ENCODE results near the gene PIEZO1. TPM values are rescaled to one million over a fixed set of nuclear protein-coding genes. Genes with fewer than 3 reads are reported as not detected.

The PIEZO1 gene
- polyA plus RNA-seq, 2 of the 4 experiments (the other 2 are of a cell fraction), result 26.1 to 84.7 TPM

DNA sequence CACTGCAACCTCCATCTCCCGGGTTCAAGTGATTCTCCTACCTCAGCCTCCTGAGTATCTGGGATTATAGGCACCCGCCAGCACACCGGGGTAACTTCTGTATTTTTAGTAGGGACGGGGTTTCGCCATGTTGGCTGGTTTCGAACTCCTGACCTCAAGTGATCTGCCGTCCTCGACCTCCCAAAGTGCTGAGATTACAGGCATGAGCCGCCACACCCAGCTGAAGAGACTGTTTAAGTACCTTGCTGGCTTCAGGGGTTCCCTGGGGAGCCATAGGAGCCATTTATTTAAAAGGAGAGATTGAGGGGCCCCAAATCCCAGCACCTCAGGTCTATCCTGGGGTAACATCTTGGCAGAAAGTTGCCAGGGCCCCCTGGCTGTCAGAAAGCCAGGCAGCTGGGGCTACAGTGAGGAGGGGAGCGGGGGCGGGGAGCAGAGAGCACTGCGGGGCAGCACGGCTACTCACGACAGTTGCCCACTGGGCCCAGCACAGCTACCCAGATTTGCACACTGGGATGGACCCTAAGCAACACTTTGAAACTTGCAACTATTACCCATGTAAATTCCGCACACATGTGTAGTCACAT is 100.4 kb downstream of the PIEZO1 start:
- Histone ChIP-seq H3K4me2 (no peak overlapping the region), H3K4me3 (no peak overlapping the region), H3K9me3 (no peaks in the 10 kb centered on the region), H3K27ac (no peak overlapping the region), H3K4me1 (peaks cover 16% of the 10 kb centered on the region; the same call in 2 of the 3 replicates)
- ChIA-PET CTCF (interaction anchor here (1.0 to 2.2 kb wide), 10 partner anchors 12 to 126 kb away, joined by 3 to 8 read pairs (median 4); no protein-coding TSS in a partner anchor), POLR2A (no interaction called here)
- no peak for DNase-seq (ENCODE audit: low read depth in 1 of 2, low spot score in 1 of 2)
- WGBS (ENCODE audit: missing lambda C conversion rate), result 87% methylated on average over 15 of the region's 15 CpGs
- no peak for FAIRE-seq
- TF ChIP-seq ELK1 (IDR thresholded peaks at IDR 0.05; ENCODE audit: low read depth, low read length) (no peak), FOSB (CRISPR knock-in tag; IDR thresholded peaks at IDR 0.05) (no peak), NFE2L2 (conservative IDR thresholded peaks at IDR 0.05; ENCODE audit: low read length) (no peak), MAFK (IDR thresholded peaks at IDR 0.05; ENCODE audit: partially characterized antibody) (no peak), FOSL2 (IDR thresholded peaks at IDR 0.05) (no peak), FOSL2 (CRISPR knock-in tag; IDR thresholded peaks at IDR 0.05) (no peak), NPAS2 (CRISPR knock-in tag; IDR thresholded peaks at IDR 0.05; ENCODE audit: borderline replicate concordance) (no peak), HOXB5 (CRISPR knock-in tag; IDR thresholded peaks at IDR 0.05) (no peak), CHD4 (IDR thresholded peaks at IDR 0.05; ENCODE audit: borderline replicate concordance) (no peak), NR3C1 (IDR thresholded peaks at IDR 0.05) (no peak), CTCF (IDR thresholded peaks at IDR 0.05) (no peak), ZSCAN20 (CRISPR knock-in tag; IDR thresholded peaks at IDR 0.05) (no peak), CHD2 (IDR thresholded peaks at IDR 0.05; ENCODE audit: low read length, partially characterized antibody) (no peak), MYC (IDR thresholded peaks at IDR 0.05; ENCODE audit: borderline replicate concordance, low read length) (no peak)
- no peak for ATAC-seq

DNA sequence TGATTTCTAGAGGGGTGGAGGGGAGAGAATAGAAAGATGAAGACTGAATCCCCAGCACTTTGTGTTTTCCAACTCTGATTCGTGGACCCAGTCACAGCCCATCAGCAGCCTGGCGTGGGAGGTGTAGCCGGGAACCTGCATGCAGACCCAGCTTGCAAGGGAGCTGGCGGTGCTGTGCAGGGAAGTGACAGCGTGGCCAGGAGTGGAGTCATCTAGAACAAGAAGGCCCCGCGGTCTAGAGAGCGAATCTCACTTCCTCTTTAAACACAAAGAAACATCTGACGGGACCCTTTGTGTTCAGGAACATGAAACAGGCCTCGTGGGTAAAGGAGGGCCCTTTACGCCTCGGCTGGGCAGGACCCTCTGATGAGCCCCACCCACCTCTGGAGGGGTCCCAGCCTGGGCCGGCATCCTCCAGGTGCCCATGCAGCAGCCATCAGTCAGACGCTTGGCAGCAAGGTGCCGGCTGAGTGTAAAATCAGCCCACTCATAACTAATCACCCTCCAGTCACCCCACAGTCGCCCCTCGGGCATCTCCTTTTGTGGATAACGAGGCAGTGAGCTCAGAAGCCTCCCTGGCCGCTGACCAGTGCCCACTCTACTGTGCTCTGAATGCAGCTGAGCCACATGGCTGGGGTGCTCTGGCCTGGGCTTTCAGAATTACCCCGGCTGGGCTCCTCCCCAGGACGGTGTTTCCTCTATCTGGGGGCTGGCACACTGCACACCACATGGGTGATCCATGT is 103.1 kb downstream of the PIEZO1 start:
- H3K9me3 ChIP-seq, result no peaks in the 10 kb centered on the region
- H3K27ac ChIP-seq, result no peak overlapping the region
- POLR2A ChIA-PET, result no interaction called here
- FAIRE-seq (no peak), ATAC-seq (no peak), DNase-seq (ENCODE audit: low read depth in 1 of 2, low spot score in 1 of 2) (no peak)
- 73% methylated on average over 21 of the region's 21 CpGs for WGBS (ENCODE audit: missing lambda C conversion rate)
- H3K4me2 ChIP-seq, result no peak overlapping the region
- H3K4me1 ChIP-seq, result peaks cover 13% of the 10 kb centered on the region; the same call in 2 of the 3 replicates
- no peak overlapping the region for H3K4me3 ChIP-seq
- CTCF ChIA-PET, result interaction anchor here (1.1 to 2.8 kb wide), 5 partner anchors 9 to 55 kb away, joined by 3 to 8 read pairs (median 4); partner anchors contain the start of gene MVD
- TF ChIP-seq FOSB (CRISPR knock-in tag; IDR thresholded peaks at IDR 0.05), result no peak
- TF ChIP-seq ELK1 (IDR thresholded peaks at IDR 0.05; ENCODE audit: low read depth, low read length), result no peak
- no peak for TF ChIP-seq HMGXB4 (CRISPR knock-in tag; IDR thresholded peaks at IDR 0.05; ENCODE audit: borderline replicate concordance)
- TF ChIP-seq CBX8 (IDR thresholded peaks at IDR 0.05), result no peak
- TF ChIP-seq CTCF (IDR thresholded peaks at IDR 0.05), result no peak
- TF ChIP-seq BHLHE40 (IDR thresholded peaks at IDR 0.05; ENCODE audit: low read depth, low read length), result no peak
